Measurements from ENCODE around the gene ELL2. TPM values are rescaled to one million over a fixed set of nuclear protein-coding genes. Genes with fewer than 3 reads are reported as not detected.
"Not testable (repeated sequence)": the region's sequence is repeated elsewhere in the genome, so short reads cannot be mapped to it uniquely, and the experiment has no call there.

ELL2 gene
- total RNA-seq, 2 experiments from 2014 or later: 54.4 to 59.0 TPM

- no peaks in the 10 kb centered on the region for H3K27me3 Mint-ChIP-seq
- H3K36me3 Mint-ChIP-seq (ENCODE audit: low read depth): peaks cover 30% of the 10 kb centered on the region
- peak overlapping the region; percentile 81 for H3K27ac Mint-ChIP-seq
- ChIA-PET POLR2A (interaction anchor here (0.9 to 1.7 kb wide), 4 partner anchors 30 to 54 kb away, joined by 3 to 11 read pairs (median 4); partner anchors contain the start of gene ELL2), CTCF (interaction anchor here (0.9 to 1.4 kb wide), 3 partner anchors 30 to 70 kb away, joined by 3 to 4 read pairs (median 4); no protein-coding TSS in a partner anchor)
- H3K4me3 Mint-ChIP-seq: peak overlapping the region; percentile 26
- no peak for DNase-seq
- H3K9me3 Mint-ChIP-seq: no peaks in the 10 kb centered on the region
- peaks cover 69% of the 10 kb centered on the region for H3K4me1 Mint-ChIP-seq
Observed at GRCh38 chr5:95928724-95929253, 32.9 kb downstream of the ELL2 start.

- Mint-ChIP-seq H3K9me3 (no peaks in the 10 kb centered on the region), H3K27me3 (no peaks in the 10 kb centered on the region), H3K4me3 (peak overlapping the region; percentile 26), H3K27ac (peak overlapping the region; percentile 81), H3K36me3 (ENCODE audit: low read depth) (peaks cover 30% of the 10 kb centered on the region), H3K4me1 (peaks cover 72% of the 10 kb centered on the region)
- POLR2A ChIA-PET: interaction anchor here (0.9 to 1.7 kb wide), 5 partner anchors 31 to 59 kb away, joined by 3 to 11 read pairs (median 4); partner anchors contain the start of gene ELL2
- CTCF ChIA-PET: interaction anchor here (0.9 to 1.4 kb wide), 3 partner anchors 31 to 69 kb away, joined by 3 to 4 read pairs (median 4); no protein-coding TSS in a partner anchor
- DNase-seq: no peak
Observed at GRCh38 chr5:95927927-95928723, 33.5 kb downstream of the ELL2 start.

- H3K27me3 Mint-ChIP-seq, H3K9me3 Mint-ChIP-seq, CTCF ChIA-PET, H3K4me3 Mint-ChIP-seq, H3K27ac Mint-ChIP-seq, DNase-seq: not testable (repeated sequence)
- POLR2A ChIA-PET: interaction anchor here (1.0 to 1.7 kb wide), 2 partner anchors 34 to 58 kb away, joined by 5 to 11 read pairs; partner anchors contain the start of gene ELL2
- peaks cover 30% of the 10 kb centered on the region for H3K36me3 Mint-ChIP-seq (ENCODE audit: low read depth)
- H3K4me1 Mint-ChIP-seq: peaks cover 68% of the 10 kb centered on the region
Observed at GRCh38 chr5:95927300-95927699, 34.4 kb downstream of the ELL2 start.

- peak overlapping the region; percentile 47 for H3K27ac Mint-ChIP-seq
- peaks cover 23% of the 10 kb centered on the region for H3K36me3 Mint-ChIP-seq (ENCODE audit: low read depth)
- no peaks in the 10 kb centered on the region for H3K27me3 Mint-ChIP-seq
- H3K9me3 Mint-ChIP-seq: no peaks in the 10 kb centered on the region
- CTCF ChIA-PET: interaction anchor here (0.6 to 3.0 kb wide), 5 partner anchors 9 to 410 kb away, joined by 3 to 8 read pairs (median 3); partner anchors contain the start of gene ELL2
- H3K4me3 Mint-ChIP-seq: no peak overlapping the region
- POLR2A ChIA-PET: interaction anchor here (1.2 kb wide), 1 partner anchor 9 kb away, joined by 3 read pairs; no protein-coding TSS in a partner anchor
- H3K4me1 Mint-ChIP-seq: peaks cover 62% of the 10 kb centered on the region
- no peak for DNase-seq
Observed at GRCh38 chr5:95925939-95926338, 35.7 kb downstream of the ELL2 start.

GRCh38 chr5:95925378-95925744 is 36.3 kb downstream of the ELL2 start:
- H3K9me3 Mint-ChIP-seq: no peaks in the 10 kb centered on the region
- DNase-seq: no peak
- peaks cover 58% of the 10 kb centered on the region for H3K4me1 Mint-ChIP-seq
- H3K36me3 Mint-ChIP-seq (ENCODE audit: low read depth): peaks cover 24% of the 10 kb centered on the region
- CTCF ChIA-PET: interaction anchor here (0.6 to 3.0 kb wide), 5 partner anchors 9 to 410 kb away, joined by 3 to 8 read pairs (median 3); partner anchors contain the start of gene ELL2
- no peak overlapping the region for H3K4me3 Mint-ChIP-seq
- no peaks in the 10 kb centered on the region for H3K27me3 Mint-ChIP-seq
- no peak overlapping the region for H3K27ac Mint-ChIP-seq
- POLR2A ChIA-PET: interaction anchor here (1.2 kb wide), 1 partner anchor 9 kb away, joined by 3 read pairs; no protein-coding TSS in a partner anchor

GRCh38 chr5:95924720-95925377 is 36.8 kb downstream of the ELL2 start:
- peaks cover 23% of the 10 kb centered on the region for H3K36me3 Mint-ChIP-seq (ENCODE audit: low read depth)
- ChIA-PET POLR2A (interaction anchor here (0.9 to 1.9 kb wide), 3 partner anchors 11 to 37 kb away, joined by 3 to 7 read pairs (median 3); partner anchors contain the start of gene ELL2), CTCF (interaction anchor here (0.6 to 3.0 kb wide), 3 partner anchors 37 to 675 kb away, joined by 4 to 8 read pairs (median 4); partner anchors contain the start of gene ELL2)
- no peaks in the 10 kb centered on the region for H3K27me3 Mint-ChIP-seq
- no peaks in the 10 kb centered on the region for H3K9me3 Mint-ChIP-seq
- H3K4me1 Mint-ChIP-seq: peaks cover 53% of the 10 kb centered on the region
- H3K27ac Mint-ChIP-seq: no peak overlapping the region
- no peak for DNase-seq
- no peak overlapping the region for H3K4me3 Mint-ChIP-seq

DNA sequence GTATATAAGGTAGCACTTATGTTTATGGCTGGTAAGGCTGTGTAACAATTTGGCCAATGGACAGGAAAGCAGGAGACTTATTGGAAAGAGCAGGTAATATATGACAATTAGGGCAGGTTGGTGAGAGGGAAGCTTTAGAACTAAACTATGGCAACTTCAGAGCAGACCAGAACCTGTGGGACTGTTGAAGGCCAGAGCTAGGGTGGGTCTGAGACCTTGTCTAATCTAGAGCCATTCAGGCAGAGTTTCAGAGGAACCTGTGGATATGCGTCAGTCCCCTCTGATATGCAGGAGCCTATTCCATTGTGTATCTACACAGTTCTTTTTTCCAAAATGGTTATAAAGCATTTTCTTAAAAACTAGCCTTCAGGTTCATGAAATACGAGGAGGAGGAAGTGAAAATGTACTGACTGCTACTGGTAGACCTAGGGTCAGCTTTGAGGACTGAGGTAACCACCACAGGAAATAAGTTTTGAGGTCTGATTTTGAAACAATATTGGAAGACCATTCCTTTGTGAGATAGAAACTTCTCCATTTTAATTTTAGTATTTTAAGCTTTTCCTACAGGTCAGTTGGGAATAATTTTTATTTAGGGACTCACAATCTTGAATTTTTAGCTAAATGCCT is 37.6 kb downstream of the ELL2 start:
- DNase-seq: no peak
- no peak overlapping the region for H3K27ac Mint-ChIP-seq
- H3K4me1 Mint-ChIP-seq: peaks cover 49% of the 10 kb centered on the region
- CTCF ChIA-PET: interaction anchor here (3.0 kb wide), 1 partner anchor 37 kb away, joined by 8 read pairs; the partner anchor contains the start of gene ELL2
- no peaks in the 10 kb centered on the region for H3K9me3 Mint-ChIP-seq
- H3K36me3 Mint-ChIP-seq (ENCODE audit: low read depth): peaks cover 19% of the 10 kb centered on the region
- POLR2A ChIA-PET: interaction anchor here (0.9 to 1.9 kb wide), 3 partner anchors 12 to 38 kb away, joined by 3 to 7 read pairs (median 3); partner anchors contain the start of gene ELL2
- H3K27me3 Mint-ChIP-seq: no peaks in the 10 kb centered on the region
- H3K4me3 Mint-ChIP-seq: no peak overlapping the region

DNA sequence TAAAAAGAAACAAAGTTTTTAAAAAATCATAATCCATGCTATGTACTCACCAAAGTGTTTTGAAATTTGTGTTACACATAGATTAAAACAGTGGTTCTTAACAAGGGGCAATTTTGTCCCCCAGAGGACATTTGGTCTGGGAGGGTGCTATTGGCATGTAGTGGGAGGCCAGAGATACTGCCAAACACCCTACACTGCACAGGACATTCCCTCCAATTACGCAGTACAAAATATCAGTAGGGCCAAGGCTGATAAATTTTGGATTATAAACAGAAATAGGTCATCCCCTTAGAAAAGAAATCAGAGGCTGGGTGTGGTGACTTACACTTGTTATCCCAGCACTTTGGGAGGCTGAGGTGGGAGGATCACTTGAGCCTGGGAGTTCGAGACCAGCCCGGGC is 38.9 kb downstream of the ELL2 start:
- Mint-ChIP-seq H3K4me1 (peaks cover 42% of the 10 kb centered on the region), H3K27me3 (no peaks in the 10 kb centered on the region), H3K9me3 (no peaks in the 10 kb centered on the region), H3K36me3 (ENCODE audit: low read depth) (peaks cover 12% of the 10 kb centered on the region), H3K4me3 (no peak overlapping the region), H3K27ac (no peak overlapping the region)
- ChIA-PET CTCF (interaction anchor here (1.0 to 1.2 kb wide), 2 partner anchors 38 to 413 kb away, joined by 3 read pairs; partner anchors contain the start of gene ELL2), POLR2A (no interaction called here)
- no peak for DNase-seq

- Mint-ChIP-seq H3K27ac (no peak overlapping the region), H3K27me3 (no peaks in the 10 kb centered on the region), H3K9me3 (no peaks in the 10 kb centered on the region), H3K4me3 (no peak overlapping the region), H3K36me3 (ENCODE audit: low read depth) (peaks cover 12% of the 10 kb centered on the region), H3K4me1 (peaks cover 49% of the 10 kb centered on the region)
- DNase-seq: no peak
- CTCF ChIA-PET: no interaction called here
- POLR2A ChIA-PET: no interaction called here
Observed at GRCh38 chr5:95921501-95921900, 40.1 kb downstream of the ELL2 start.

- no peaks in the 10 kb centered on the region for H3K27me3 Mint-ChIP-seq
- peaks cover 16% of the 10 kb centered on the region for H3K36me3 Mint-ChIP-seq (ENCODE audit: low read depth)
- peaks cover 51% of the 10 kb centered on the region for H3K4me1 Mint-ChIP-seq
- no peak for DNase-seq
- H3K9me3 Mint-ChIP-seq: no peaks in the 10 kb centered on the region
- no peak overlapping the region for H3K27ac Mint-ChIP-seq
- ChIA-PET CTCF (no interaction called here), POLR2A (no interaction called here)
- H3K4me3 Mint-ChIP-seq: no peak overlapping the region
Observed at GRCh38 chr5:95920822-95921221, 40.8 kb downstream of the ELL2 start.

GRCh38 chr5:95919658-95920057 is 42.0 kb downstream of the ELL2 start:
- H3K4me3 Mint-ChIP-seq: no peak overlapping the region
- CTCF ChIA-PET: no interaction called here
- H3K36me3 Mint-ChIP-seq (ENCODE audit: low read depth): peaks cover 16% of the 10 kb centered on the region
- no peak overlapping the region for H3K27ac Mint-ChIP-seq
- no peaks in the 10 kb centered on the region for H3K27me3 Mint-ChIP-seq
- POLR2A ChIA-PET: no interaction called here
- peaks cover 47% of the 10 kb centered on the region for H3K4me1 Mint-ChIP-seq
- no peak for DNase-seq
- no peaks in the 10 kb centered on the region for H3K9me3 Mint-ChIP-seq

DNA sequence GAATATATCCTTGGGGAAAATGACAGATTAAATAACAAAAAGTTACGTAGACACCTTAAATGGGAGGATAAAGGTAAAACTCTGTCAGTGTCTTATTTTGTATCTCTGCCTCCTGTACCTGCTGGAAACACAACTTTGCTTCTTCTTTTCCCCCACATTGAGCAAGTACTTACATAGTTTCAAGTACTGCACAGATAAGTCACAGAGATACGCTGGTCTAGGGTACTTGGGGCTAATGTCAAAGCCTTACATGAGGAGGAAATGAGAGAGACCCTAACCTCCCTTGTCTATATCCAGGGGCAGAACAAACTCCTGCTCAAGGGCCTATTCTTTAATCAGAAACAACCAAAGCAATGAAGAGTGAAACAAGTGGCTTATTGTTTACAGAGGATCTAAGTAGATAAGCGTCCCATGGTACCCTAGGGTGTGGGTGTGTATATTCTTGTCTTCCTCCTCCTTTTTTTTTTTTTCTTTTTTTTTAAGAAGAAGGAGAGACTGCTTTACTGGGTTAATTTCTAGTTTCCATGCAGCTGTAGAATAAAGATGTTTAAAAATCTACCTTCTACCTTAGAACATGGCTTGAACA is 43.1 kb downstream of the ELL2 start:
- DNase-seq: no peak
- H3K27me3 Mint-ChIP-seq: no peaks in the 10 kb centered on the region
- CTCF ChIA-PET: interaction anchor here (1.5 kb wide), 1 partner anchor 18 kb away, joined by 5 read pairs; no protein-coding TSS in a partner anchor
- POLR2A ChIA-PET: no interaction called here
- H3K9me3 Mint-ChIP-seq: no peaks in the 10 kb centered on the region
- peaks cover 17% of the 10 kb centered on the region for H3K36me3 Mint-ChIP-seq (ENCODE audit: low read depth)
- peaks cover 38% of the 10 kb centered on the region for H3K4me1 Mint-ChIP-seq
- H3K27ac Mint-ChIP-seq: no peak overlapping the region
- H3K4me3 Mint-ChIP-seq: no peak overlapping the region

All from activated CD4-positive, alpha-beta memory T cell treated with anti-CD3 and anti-CD28 coated beads, Interleukin-2, amount 10 ng/mL, durations not matched to agents 7 days and 5 days (primary cell).